Stimulated activated naive B cell treated with anti-CD40 and anti-IgM and Interleukin-4, amounts not matched to agents 10 μg/mL and 1 μg/mL and 100 μg/mL, for 72 hours (primary cell): ENCODE measurements around the gene CORIN.
A peak's percentile ranks its signal among the peaks of the same experiment; 100 is the strongest.

ENCODE experiments used
- ATAC-seq, 2 donors: fragments of 150-1000 bp; cut with Tn5 transposase; replicated peaks; 2 replicates each; pipeline ENCODE4 v1.10.0; 2021; ENCODE audit warnings: moderate library complexity in 1 of 2
- DNase-seq: peaks from one replicate; pipeline ENCODE4 v3.0.0; 2021
- H3K27ac Mint-ChIP-seq: one replicate; pipeline ENCODE4 v1.8.0; 2022; ENCODE audit warnings: mild to moderate bottlenecking, mixed read lengths
- H3K27me3 Mint-ChIP-seq, 2 donors: one replicate each; pipeline ENCODE4 v1.8.0; 2022; ENCODE audit warnings: mixed read lengths in 2 of 2
- H3K36me3 Mint-ChIP-seq, 2 donors: one replicate each; pipeline ENCODE4 v1.8.0; 2022; ENCODE audit warnings: mixed read lengths in 2 of 2, mild to moderate bottlenecking in 1 of 2
- H3K4me1 Mint-ChIP-seq, 2 donors: one replicate each; pipeline ENCODE4 v1.8.0; 2022; ENCODE audit warnings: mixed read lengths in 2 of 2, mild to moderate bottlenecking in 1 of 2
- H3K4me3 Mint-ChIP-seq, 2 donors: one replicate each; pipeline ENCODE4 v1.8.0; 2022; ENCODE audit warnings: mild to moderate bottlenecking in 2 of 2, mixed read lengths in 2 of 2, moderate library complexity in 1 of 2
- H3K9me3 Mint-ChIP-seq, 2 donors: one replicate each; pipeline ENCODE4 v1.8.0; 2022; ENCODE audit warnings: mixed read lengths in 2 of 2, mild to moderate bottlenecking in 1 of 2

The CORIN gene

GRCh38 chr4:47837908-47838294 lies at the start of gene CORIN:
Gene CORIN (minus strand): TSS chr4:47838067. CDS start chr4:47837949, 118 bp downstream.
- ATAC-seq (no peak), DNase-seq (no peak)
- H3K4me3 Mint-ChIP-seq, result peak within 1 kb of the TSS; percentile 87 to 92
- peaks cover 0 to 3% of the 10 kb centered on the region in 2 donors for H3K9me3 Mint-ChIP-seq
- peaks cover 10 to 20% of the 10 kb centered on the region in 2 donors for H3K4me1 Mint-ChIP-seq
- H3K27ac Mint-ChIP-seq, result peak within 1 kb of the TSS; percentile 63
- H3K36me3 Mint-ChIP-seq, result peaks cover 5% of the 10 kb centered on the region in 2 donors
- peaks cover 31 to 45% of the 10 kb centered on the region in 2 donors for H3K27me3 Mint-ChIP-seq

GRCh38 chr4:47882228-47882627 lies 44.4 kb upstream of the CORIN start:
- no peaks in the 10 kb centered on the region for H3K4me1 Mint-ChIP-seq
- no peak overlapping the region for H3K27ac Mint-ChIP-seq
- H3K9me3 Mint-ChIP-seq, result no peaks in the 10 kb centered on the region
- H3K27me3 Mint-ChIP-seq, result no peaks in the 10 kb centered on the region
- ATAC-seq (no peak), DNase-seq (no peak)
- no peak overlapping the region for H3K4me3 Mint-ChIP-seq
- H3K36me3 Mint-ChIP-seq, result peaks cover 19 to 48% of the 10 kb centered on the region in 2 donors

- Mint-ChIP-seq H3K27ac (no peak overlapping the region), H3K4me1 (no peaks in the 10 kb centered on the region), H3K36me3 (peaks cover 28 to 55% of the 10 kb centered on the region in 2 donors), H3K9me3 (no peaks in the 10 kb centered on the region), H3K4me3 (no peak overlapping the region), H3K27me3 (no peaks in the 10 kb centered on the region)
- DNase-seq (no peak), ATAC-seq (no peak)
These were observed 41.6 kb upstream of the CORIN start for GRCh38 chr4:47879458-47879857.

GRCh38 chr4:47876784-47877546 lies 39.1 kb upstream of the CORIN start:
- no peak for ATAC-seq
- DNase-seq, result no peak
- Mint-ChIP-seq H3K27ac (no peak overlapping the region), H3K27me3 (no peaks in the 10 kb centered on the region), H3K4me3 (no peak overlapping the region), H3K36me3 (peaks cover 41 to 59% of the 10 kb centered on the region in 2 donors), H3K9me3 (peaks cover 0 to 9% of the 10 kb centered on the region in 2 donors), H3K4me1 (no peaks in the 10 kb centered on the region)

GRCh38 chr4:47876310-47876709 lies 38.4 kb upstream of the CORIN start:
- Mint-ChIP-seq H3K9me3 (peaks cover 0 to 9% of the 10 kb centered on the region in 2 donors), H3K36me3 (peaks cover 40 to 54% of the 10 kb centered on the region in 2 donors), H3K27me3 (no peaks in the 10 kb centered on the region), H3K27ac (no peak overlapping the region), H3K4me3 (no peak overlapping the region), H3K4me1 (no peaks in the 10 kb centered on the region)
- DNase-seq (no peak), ATAC-seq (no peak)

- no peak for ATAC-seq
- Mint-ChIP-seq H3K27me3 (no peaks in the 10 kb centered on the region), H3K4me3 (no peak overlapping the region), H3K27ac (no peak overlapping the region), H3K36me3 (peaks cover 54 to 64% of the 10 kb centered on the region in 2 donors), H3K9me3 (peaks cover 0 to 11% of the 10 kb centered on the region in 2 donors), H3K4me1 (no peaks in the 10 kb centered on the region)
- no peak for DNase-seq
These were observed 36.1 kb upstream of the CORIN start for GRCh38 chr4:47873877-47874541.

- DNase-seq, result no peak
- H3K4me3 Mint-ChIP-seq, result no peak overlapping the region
These were observed 25.6 kb upstream of the CORIN start for GRCh38 chr4:47863486-47863885.

GRCh38 chr4:47862297-47862696 lies 24.4 kb upstream of the CORIN start:
- Mint-ChIP-seq H3K27me3 (no peaks in the 10 kb centered on the region), H3K4me1 (no peaks in the 10 kb centered on the region), H3K4me3 (no peak overlapping the region), H3K36me3 (peaks cover 19 to 39% of the 10 kb centered on the region in 2 donors), H3K27ac (no peak overlapping the region), H3K9me3 (no peaks in the 10 kb centered on the region)
- DNase-seq (no peak), ATAC-seq (no peak)

More at GRCh38 chr4:47863486-47863885, 25.6 kb upstream of the CORIN start:
- Mint-ChIP-seq H3K4me1 (no peaks in the 10 kb centered on the region), H3K9me3 (peaks cover 0 to 2% of the 10 kb centered on the region in 2 donors), H3K27me3 (no peaks in the 10 kb centered on the region), H3K27ac (no peak overlapping the region), H3K36me3 (peaks cover 25 to 44% of the 10 kb centered on the region in 2 donors)
- no peak for ATAC-seq

GRCh38 chr4:47860305-47860704 lies 22.4 kb upstream of the CORIN start:
- Mint-ChIP-seq H3K4me1 (no peaks in the 10 kb centered on the region), H3K4me3 (no peak overlapping the region), H3K36me3 (peaks cover 9 to 31% of the 10 kb centered on the region in 2 donors), H3K27ac (no peak overlapping the region), H3K27me3 (no peaks in the 10 kb centered on the region), H3K9me3 (no peaks in the 10 kb centered on the region)
- DNase-seq (no peak), ATAC-seq (no peak)

GRCh38 chr4:47858006-47858405 lies 20.1 kb upstream of the CORIN start:
- DNase-seq, result no peak

GRCh38 chr4:47856713-47857112 lies 18.8 kb upstream of the CORIN start:
- ATAC-seq (no peak), DNase-seq (no peak)
- Mint-ChIP-seq H3K36me3 (peaks cover 15 to 43% of the 10 kb centered on the region in 2 donors), H3K27me3 (no peaks in the 10 kb centered on the region), H3K4me3 (no peak overlapping the region), H3K4me1 (no peaks in the 10 kb centered on the region), H3K9me3 (no peaks in the 10 kb centered on the region), H3K27ac (no peak overlapping the region)

More at GRCh38 chr4:47858006-47858405, 20.1 kb upstream of the CORIN start:
- ATAC-seq, result no peak
- peaks cover 15 to 42% of the 10 kb centered on the region in 2 donors for H3K36me3 Mint-ChIP-seq
- no peak overlapping the region for H3K27ac Mint-ChIP-seq
- no peaks in the 10 kb centered on the region for H3K9me3 Mint-ChIP-seq
- H3K4me3 Mint-ChIP-seq, result no peak overlapping the region
- no peaks in the 10 kb centered on the region for H3K27me3 Mint-ChIP-seq
- no peaks in the 10 kb centered on the region for H3K4me1 Mint-ChIP-seq

- Mint-ChIP-seq H3K4me1 (no peaks in the 10 kb centered on the region), H3K4me3 (no peak overlapping the region), H3K36me3 (peaks cover 13 to 44% of the 10 kb centered on the region in 2 donors), H3K27me3 (no peaks in the 10 kb centered on the region), H3K27ac (no peak overlapping the region), H3K9me3 (no peaks in the 10 kb centered on the region)
- no peak for ATAC-seq
- DNase-seq, result no peak
These were observed 17.5 kb upstream of the CORIN start for GRCh38 chr4:47855350-47855749.

- Mint-ChIP-seq H3K27ac (no peak overlapping the region), H3K4me3 (no peak overlapping the region), H3K4me1 (no peaks in the 10 kb centered on the region), H3K36me3 (peaks cover 16 to 47% of the 10 kb centered on the region in 2 donors), H3K9me3 (no peaks in the 10 kb centered on the region), H3K27me3 (no peaks in the 10 kb centered on the region)
- no peak for DNase-seq
- no peak for ATAC-seq
These were observed 14.3 kb upstream of the CORIN start for GRCh38 chr4:47852136-47852535.

- ATAC-seq (no peak), DNase-seq (no peak)
- Mint-ChIP-seq H3K9me3 (no peaks in the 10 kb centered on the region), H3K27ac (no peak overlapping the region), H3K27me3 (no peaks in the 10 kb centered on the region), H3K4me3 (no peak overlapping the region), H3K36me3 (peaks cover 27 to 46% of the 10 kb centered on the region in 2 donors), H3K4me1 (no peaks in the 10 kb centered on the region)
These were observed 11.6 kb upstream of the CORIN start for GRCh38 chr4:47849466-47849865.

GRCh38 chr4:47848041-47848440 lies 10.2 kb upstream of the CORIN start:
- Mint-ChIP-seq H3K4me1 (no peaks in the 10 kb centered on the region), H3K27ac (no peak overlapping the region), H3K9me3 (no peaks in the 10 kb centered on the region), H3K36me3 (peaks cover 28 to 45% of the 10 kb centered on the region in 2 donors), H3K27me3 (no peaks in the 10 kb centered on the region), H3K4me3 (no peak overlapping the region)
- DNase-seq (no peak), ATAC-seq (no peak)
